ENCODE measurements around the gene HMG20B.

GRCh38 chr19:3575260-3575741 lies 2.6 kb downstream of the HMG20B start:
- TF ChIP-seq GATA2 (IDR thresholded peaks at IDR 0.05; ENCODE audit: low read depth, low read length) (no peak), GATA3 (IDR thresholded peaks at IDR 0.05; ENCODE audit: low read depth, low read length) (no peak)

Measured in SH-SY5Y (cell line).